Activated CD4-positive, alpha-beta T cell treated with anti-CD3 and anti-CD28 coated beads, Interleukin-2, Interleukin-6, amounts not matched to agents 100 ng/mL and 50 ng/mL, durations not matched to agents 16 hours and 8 hours (primary cell): ENCODE results near the gene COL15A1.

ENCODE experiments used
- DNase-seq: peaks from one replicate; pipeline ENCODE4 v3.0.0-alpha.2; 2020

COL15A1 gene

GRCh38 chr9:99118782-99119466 is 175.2 kb downstream of the COL15A1 start:
- DNase-seq = peak; percentile 85

- DNase-seq = no peak
Observed at GRCh38 chr9:99119976-99120655, 176.4 kb downstream of the COL15A1 start.
